GM19023 (cell line): Measurements from ENCODE around the gene IBA57.

Experiments
- ATAC-seq: cut with Tn5 transposase; IDR thresholded peaks from one replicate; pipeline ENCODE4 v1.9.1; 2021; ENCODE audit warnings: mild to moderate bottlenecking, moderate library complexity; ENCODE audit not compliant: unreplicated experiment

The IBA57 gene

GRCh38 chr1:228144193-228144992 lies 21.2 kb upstream of the IBA57 start:
- ATAC-seq, result no peak

GRCh38 chr1:228144993-228145343 lies 20.6 kb upstream of the IBA57 start:
- ATAC-seq, result no peak

- ATAC-seq, result no peak
Observed at GRCh38 chr1:228145463-228146416, 19.9 kb upstream of the IBA57 start.

DNA sequence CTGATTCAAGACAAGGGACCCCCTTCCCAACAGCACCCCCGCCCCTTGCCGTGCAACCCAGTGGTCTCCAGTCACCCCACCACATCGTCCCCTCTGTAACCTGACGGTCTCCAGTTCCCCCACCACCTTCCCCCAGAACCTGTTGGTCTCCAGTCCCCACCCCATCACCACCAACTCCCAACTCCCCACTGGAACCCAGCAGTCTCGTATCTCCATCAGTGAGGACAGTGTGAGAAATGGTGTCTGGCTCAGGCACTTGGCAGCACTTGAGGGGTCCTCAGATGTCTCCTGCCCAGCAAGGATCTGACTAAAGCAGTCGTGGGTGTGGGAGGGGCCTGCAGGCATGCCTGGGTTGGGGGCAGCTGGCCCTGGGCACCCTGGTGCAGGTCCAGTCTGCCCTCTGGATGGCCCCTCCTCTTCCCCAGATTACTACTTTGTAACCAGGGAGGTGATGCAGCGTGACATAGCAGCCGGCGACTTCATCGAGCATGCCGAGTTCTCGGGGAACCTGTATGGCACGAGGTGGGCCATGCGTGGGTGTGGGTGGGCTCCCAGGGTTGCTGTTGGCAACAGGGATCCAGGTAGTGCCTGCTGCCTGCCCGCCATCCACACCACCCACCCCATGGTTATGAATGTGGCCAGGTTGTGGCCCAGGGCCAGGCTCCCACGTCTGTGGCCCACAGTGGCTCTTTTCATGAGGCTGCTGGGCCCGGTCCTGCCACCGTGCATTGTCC lies 19.0 kb upstream of the IBA57 start:
- no peak for ATAC-seq

- no peak for ATAC-seq
Observed at GRCh38 chr1:228147151-228147693, 18.4 kb upstream of the IBA57 start.

- ATAC-seq, result no peak
Observed at GRCh38 chr1:228147768-228148167, 17.8 kb upstream of the IBA57 start.

GRCh38 chr1:228148196-228148861 lies 17.3 kb upstream of the IBA57 start:
- no peak for ATAC-seq

DNA sequence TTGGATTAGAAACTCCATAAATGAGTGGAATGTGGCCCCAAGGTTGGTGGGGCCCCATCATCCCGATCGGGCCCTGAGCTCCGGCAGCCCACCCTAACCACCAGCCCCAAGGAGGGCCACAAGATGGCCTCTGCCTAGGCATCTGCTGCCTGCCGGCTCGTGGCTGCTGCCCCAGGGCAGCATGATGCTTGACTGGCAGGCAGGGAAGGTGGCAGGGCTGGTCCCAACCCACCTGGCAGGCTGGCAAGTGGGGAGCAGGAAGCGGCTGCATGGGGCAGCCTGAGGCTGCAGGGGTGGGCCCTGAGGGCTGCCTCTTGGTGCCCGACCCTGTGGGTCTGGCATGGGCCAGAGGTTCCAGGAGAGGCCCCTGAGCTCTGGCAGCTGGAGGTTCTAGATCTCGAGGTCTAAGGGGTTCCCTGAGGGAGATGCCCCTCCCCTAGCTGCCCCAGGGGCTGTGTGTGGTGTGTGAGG lies 16.6 kb upstream of the IBA57 start:
- ATAC-seq, result no peak

GRCh38 chr1:228149406-228150119 lies 16.0 kb upstream of the IBA57 start, which contains the start of gene GJC2:
Gene GJC2 (plus strand): TSS chr1:228149930. CDS start chr1:228157759, 7,829 bp downstream.
- no peak for ATAC-seq

DNA sequence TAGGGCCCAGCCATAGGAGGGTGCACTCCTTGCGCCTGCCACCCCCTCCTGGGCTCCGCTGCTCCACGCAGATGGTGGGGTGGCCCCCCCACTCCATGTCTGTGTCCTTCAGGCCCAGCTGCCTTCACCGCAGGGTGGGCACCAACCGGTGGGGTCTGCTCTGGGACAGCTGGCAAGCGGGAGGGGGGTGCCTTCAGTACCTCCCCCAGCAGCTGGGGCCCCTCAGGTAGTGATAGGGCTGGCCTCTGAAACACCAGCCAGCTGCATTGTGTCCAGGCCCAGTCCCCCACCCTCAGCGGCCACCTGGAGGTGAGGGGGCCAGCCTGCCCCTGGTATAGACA lies 15.5 kb upstream of the IBA57 start:
- no peak for ATAC-seq

DNA sequence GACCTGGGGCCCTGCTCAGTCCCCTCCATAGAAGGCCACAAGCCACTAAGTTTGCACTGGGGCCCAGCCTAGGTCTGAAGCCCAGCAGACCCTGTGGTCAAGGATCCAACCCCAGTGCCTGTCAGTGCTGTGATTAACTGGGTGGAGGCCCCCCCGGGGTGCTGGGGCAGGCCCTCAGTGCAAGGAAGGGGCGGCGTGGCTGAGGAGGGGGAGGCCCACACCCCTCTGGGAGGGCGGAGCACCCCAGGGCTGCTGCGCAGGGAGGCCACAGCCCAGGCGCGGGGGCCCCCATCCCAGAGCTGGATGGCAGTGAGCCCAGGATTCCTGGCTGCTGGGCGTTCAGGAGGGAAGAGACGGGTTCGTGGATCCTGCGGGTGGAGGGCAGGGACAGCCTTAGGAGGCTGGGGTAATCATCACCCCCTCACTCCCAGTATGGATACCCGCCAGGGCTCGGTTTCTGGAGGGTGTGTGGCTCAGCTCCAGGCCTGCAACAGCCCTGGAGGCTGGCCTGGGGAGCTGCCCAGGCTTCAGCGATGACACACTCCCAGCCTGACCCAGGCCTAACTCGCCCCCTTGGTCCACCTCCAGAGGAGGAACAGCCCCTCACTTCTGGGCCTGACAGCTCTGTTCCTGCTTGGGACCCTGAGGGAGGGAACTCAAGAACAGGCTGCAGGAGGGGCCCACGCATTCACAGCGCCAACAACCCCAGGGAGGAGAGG lies 15.0 kb upstream of the IBA57 start:
- ATAC-seq, result no peak

DNA sequence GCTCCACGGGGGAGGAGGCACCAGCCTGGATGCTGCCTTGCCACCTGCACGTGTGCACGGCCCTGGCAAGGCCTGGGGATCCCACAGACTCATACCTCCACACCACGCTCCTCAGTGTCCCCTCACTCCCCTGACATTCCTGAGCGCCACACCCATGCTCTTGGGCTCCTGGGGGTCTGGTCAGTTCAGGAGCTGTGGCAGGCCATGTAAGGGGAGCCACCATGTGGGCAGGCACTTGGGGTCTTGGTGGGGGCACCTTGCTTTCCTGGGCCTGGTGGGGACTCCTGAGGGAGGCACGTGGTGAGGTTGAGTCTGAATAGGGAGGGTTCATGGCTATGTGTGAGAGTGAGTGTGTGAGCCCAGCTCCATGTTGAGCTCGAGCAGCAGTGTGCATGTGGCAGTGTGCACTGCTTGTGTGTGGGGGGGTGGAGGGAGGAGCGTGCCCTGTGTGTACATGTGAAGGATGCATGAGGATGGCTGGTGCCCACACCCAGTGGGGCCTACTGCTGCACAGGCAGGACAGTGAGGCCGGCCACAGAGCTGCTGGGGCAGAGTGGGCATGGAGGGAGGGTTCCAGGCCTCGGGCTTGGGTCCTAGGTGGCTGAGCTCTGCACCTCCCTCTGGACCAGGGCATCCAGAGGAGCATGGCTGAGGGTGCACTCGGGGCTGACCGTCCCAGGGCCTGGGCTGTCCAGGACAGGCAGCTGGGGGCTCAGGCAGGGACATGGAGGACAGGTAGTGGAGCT lies 14.3 kb upstream of the IBA57 start:
- ATAC-seq, result no peak

DNA sequence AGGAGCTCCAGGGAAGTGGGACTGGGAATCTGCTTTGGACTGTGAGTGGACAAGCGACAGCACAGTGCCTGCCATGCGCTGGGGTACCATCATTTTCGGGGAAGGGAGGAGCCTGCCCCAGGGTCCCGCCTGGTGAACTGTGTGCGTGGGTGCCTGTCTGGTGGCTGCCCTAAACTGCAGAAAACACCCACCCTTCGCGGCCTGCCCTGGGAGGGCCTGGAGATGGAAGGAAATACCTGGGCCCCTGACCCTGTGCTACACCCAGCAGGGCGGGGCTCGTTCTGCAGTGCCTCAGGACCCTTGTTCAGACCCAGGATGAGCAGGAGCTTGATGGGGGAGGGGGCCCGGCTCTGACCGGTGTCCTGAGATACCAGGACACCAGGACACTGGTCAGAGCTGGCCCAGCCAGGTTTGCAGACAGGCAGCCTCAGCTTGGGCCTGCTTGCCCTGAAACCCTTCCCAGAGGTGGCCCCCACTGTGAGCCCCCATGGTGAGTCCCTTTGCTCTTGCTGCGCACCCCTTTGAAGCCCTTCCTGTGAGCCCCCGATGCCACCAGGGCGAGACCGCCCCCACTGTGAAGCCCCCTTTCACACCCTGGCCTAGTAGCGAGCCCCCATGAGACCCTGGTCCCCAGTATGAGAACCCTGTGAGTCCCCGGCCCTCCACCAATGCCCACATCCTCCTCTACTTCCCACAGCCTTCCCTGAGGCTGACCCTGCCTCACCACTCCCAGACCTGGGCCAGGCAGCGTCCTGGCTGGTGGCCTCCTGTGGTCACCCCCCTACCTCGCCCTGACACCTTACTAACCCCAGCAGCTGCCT lies 13.3 kb upstream of the IBA57 start:
- ATAC-seq, result no peak

DNA sequence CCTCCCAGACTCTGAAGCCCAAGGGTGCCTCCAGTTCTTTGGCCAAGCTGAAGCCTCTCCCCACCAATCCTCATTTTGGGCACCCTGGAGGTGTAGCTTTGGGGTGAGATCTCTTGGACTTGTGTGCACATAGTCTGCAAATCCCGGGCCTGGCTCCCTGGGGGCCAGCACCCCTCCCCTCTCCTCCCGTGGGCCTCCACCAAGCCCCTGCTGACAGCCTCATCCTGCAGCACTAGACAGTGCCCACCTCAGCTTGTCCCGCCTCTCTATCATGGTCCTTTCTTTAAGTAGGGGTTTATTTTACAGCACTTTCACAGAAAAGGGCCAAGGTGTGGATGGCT lies 12.7 kb upstream of the IBA57 start:
- ATAC-seq, result no peak

GRCh38 chr1:228154021-228154669 lies 11.5 kb upstream of the IBA57 start:
- no peak for ATAC-seq

DNA sequence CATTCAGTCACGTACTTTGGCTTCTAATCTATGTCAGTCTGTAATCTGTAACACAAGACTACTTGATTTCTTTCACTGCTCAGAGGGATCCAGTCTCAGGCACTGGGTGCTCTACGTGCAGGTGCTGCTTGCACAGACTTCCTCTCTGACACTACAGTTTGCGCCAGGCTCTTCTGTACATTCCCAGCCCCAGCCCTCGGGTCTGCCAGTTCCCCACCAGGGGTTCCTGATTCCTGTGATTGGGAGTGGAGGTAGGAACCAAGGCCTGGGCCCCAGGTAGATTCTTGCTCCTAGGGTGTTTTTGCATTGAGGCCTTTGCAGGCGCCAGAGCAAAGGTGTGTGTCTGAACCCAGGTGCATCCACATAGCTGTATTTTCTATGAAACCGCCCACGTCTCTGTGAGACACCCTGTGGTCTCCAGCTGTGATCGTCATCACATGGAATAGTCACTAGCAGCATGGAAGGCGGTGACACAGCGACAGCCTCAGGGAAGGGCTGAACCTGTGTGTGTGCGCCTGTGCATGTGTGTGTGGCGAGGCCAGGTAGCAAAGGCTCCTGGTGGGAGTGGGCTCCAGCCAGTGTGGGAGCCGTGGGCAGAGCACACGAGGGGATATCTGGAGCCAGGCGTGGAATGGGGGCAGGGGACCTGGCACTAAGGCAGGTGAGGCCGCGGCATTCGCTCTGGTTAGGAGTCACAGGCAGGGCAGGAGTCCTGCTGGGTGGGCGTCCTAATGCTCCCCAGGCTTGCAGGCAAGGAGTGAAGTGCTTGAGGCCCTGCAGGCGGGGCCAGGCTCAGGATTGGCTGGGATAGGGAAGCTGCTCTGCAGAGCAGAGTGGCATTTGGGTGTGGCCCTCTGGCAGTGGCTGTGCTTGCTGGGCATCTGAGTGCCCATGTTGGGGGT lies 10.7 kb upstream of the IBA57 start:
- ATAC-seq, result no peak
